Activated T-cell treated with anti-CD3 and anti-CD28 coated beads, Interleukin-2, amount 50 U/mL, for 4 hours (primary cell): ENCODE measurements around the gene FBN1. TPM values are rescaled to one million over a fixed set of nuclear protein-coding genes. Genes with fewer than 3 reads are reported as not detected.

Source experiments
- ATAC-seq, 2 donors: fragments of 200-7000 bp; cut with Tn5 transposase; one replicate each; pipeline ENCODE4 v1.10.0; 2021
- DNase-seq: peaks from one replicate; pipeline ENCODE4 v3.0.0-alpha.2; 2020
- H3K27me3 Mint-ChIP-seq: one replicate; pipeline ENCODE4 v1.8.0; 2021; ENCODE audit warnings: low read depth, mixed read lengths
- H3K36me3 Mint-ChIP-seq: one replicate; pipeline ENCODE4 v1.8.0; 2022; ENCODE audit warnings: mixed read lengths; ENCODE audit not compliant: insufficient read depth
- H3K4me1 Mint-ChIP-seq: one replicate; pipeline ENCODE4 v1.8.0; 2021; ENCODE audit warnings: low read depth, mixed read lengths
- H3K4me3 Mint-ChIP-seq: one replicate; pipeline ENCODE4 v1.8.0; 2021; ENCODE audit warnings: mild to moderate bottlenecking, moderate library complexity, mixed read lengths
- H3K9me3 Mint-ChIP-seq: one replicate; pipeline ENCODE4 v1.8.0; 2021; ENCODE audit warnings: mixed read lengths
- total RNA-seq, 3 donors: library from RNA; stranded (reverse); gene quantifications; one replicate each; pipeline ENCODE4 v1.2.1, GENCODE V29; 2021

The FBN1 gene
- total RNA-seq, 3 donors from 2014 or later: 0.22 to 0.38 (median 0.24) TPM

GRCh38 chr15:48596415-48596814, 49.1 kb downstream of the FBN1 start:
- Mint-ChIP-seq H3K4me1 (no peaks in the 10 kb centered on the region), H3K9me3 (no peaks in the 10 kb centered on the region), H3K36me3 (no peaks in the 10 kb centered on the region), H3K27me3 (no peaks in the 10 kb centered on the region), H3K4me3 (no peak overlapping the region)
- no peak for ATAC-seq
- DNase-seq: no peak

DNA sequence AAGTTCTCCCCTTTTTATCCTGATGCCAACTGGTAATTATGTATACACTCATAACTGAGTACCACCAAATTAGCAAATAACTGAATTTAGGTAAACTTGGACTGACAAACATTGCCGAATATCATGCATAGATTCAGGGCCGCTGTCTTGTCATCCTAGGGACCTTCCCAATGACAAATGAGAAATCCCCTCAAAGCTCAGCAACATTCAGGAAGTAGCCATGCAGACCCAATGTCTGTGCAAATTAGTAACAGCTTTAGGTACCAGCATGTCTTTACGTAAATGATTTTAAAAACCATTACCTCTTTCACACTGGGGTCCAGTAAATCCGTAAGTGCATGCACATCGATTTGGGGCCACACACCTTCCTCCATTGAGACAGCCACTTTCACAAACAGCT, 49.5 kb downstream of the FBN1 start:
- Mint-ChIP-seq H3K9me3 (no peaks in the 10 kb centered on the region), H3K4me1 (no peaks in the 10 kb centered on the region), H3K4me3 (no peak overlapping the region), H3K36me3 (no peaks in the 10 kb centered on the region), H3K27me3 (no peaks in the 10 kb centered on the region)
- DNase-seq (no peak), ATAC-seq (no peak)

GRCh38 chr15:48592933-48593332, 52.6 kb downstream of the FBN1 start:
- Mint-ChIP-seq H3K9me3 (no peaks in the 10 kb centered on the region), H3K4me1 (no peaks in the 10 kb centered on the region), H3K36me3 (no peaks in the 10 kb centered on the region), H3K27me3 (no peaks in the 10 kb centered on the region), H3K4me3 (no peak overlapping the region)
- ATAC-seq (no peak), DNase-seq (no peak)

DNA sequence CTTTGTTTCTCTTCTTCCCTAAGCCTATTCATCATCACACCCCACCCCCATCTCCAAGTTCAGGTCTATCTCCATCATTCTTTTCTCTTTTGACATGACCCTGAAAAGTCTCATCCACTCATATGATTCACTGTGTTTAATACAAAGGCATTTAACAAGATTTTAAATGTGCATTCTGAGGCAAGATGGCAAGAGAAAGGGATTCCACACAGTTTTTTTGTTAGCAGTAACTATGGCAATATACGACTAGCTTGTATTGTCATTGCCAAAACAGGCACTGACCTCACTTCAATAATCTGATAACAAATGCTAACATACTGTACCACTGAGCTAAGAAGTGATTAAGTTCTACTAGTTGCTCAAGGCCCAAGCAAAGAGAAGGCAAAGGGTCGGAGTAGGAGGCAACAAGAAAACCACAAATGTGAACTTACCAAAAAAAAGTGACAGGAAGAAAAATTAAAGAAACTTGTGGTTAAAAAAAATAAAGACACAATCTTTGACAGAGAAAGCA, 53.2 kb downstream of the FBN1 start:
- Mint-ChIP-seq H3K4me3 (no peak overlapping the region), H3K9me3 (no peaks in the 10 kb centered on the region), H3K27me3 (no peaks in the 10 kb centered on the region), H3K36me3 (no peaks in the 10 kb centered on the region), H3K4me1 (no peaks in the 10 kb centered on the region)
- DNase-seq (no peak), ATAC-seq (no peak)

DNA sequence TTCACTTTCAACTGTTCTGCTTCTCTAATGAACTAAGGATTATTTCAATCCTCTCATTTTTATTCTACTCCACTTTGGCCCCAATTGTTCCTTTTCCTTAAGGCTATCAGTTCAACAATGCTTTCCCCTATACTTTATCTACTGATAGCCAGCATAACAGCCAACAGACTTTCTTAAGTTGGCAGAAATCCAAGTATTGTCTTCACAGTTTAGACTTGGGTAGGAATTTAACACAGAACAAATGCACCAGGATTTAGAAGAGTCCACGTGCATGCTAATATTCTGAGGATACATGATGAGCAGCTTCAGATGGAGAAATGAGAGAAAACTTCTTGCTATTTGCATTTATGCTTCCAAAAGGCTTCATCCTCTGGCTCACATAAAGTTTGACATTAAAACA, 54.8 kb downstream of the FBN1 start:
- Mint-ChIP-seq H3K4me1 (no peaks in the 10 kb centered on the region), H3K4me3 (no peak overlapping the region), H3K9me3 (no peaks in the 10 kb centered on the region), H3K36me3 (no peaks in the 10 kb centered on the region), H3K27me3 (no peaks in the 10 kb centered on the region)
- no peak for ATAC-seq
- DNase-seq: no peak

GRCh38 chr15:48584812-48585563, 60.5 kb downstream of the FBN1 start:
- DNase-seq (no peak), ATAC-seq (no peak)
- H3K9me3 Mint-ChIP-seq: no peaks in the 10 kb centered on the region
- H3K36me3 Mint-ChIP-seq: no peaks in the 10 kb centered on the region
- no peak overlapping the region for H3K4me3 Mint-ChIP-seq
- no peaks in the 10 kb centered on the region for H3K4me1 Mint-ChIP-seq
- H3K27me3 Mint-ChIP-seq: no peaks in the 10 kb centered on the region

DNA sequence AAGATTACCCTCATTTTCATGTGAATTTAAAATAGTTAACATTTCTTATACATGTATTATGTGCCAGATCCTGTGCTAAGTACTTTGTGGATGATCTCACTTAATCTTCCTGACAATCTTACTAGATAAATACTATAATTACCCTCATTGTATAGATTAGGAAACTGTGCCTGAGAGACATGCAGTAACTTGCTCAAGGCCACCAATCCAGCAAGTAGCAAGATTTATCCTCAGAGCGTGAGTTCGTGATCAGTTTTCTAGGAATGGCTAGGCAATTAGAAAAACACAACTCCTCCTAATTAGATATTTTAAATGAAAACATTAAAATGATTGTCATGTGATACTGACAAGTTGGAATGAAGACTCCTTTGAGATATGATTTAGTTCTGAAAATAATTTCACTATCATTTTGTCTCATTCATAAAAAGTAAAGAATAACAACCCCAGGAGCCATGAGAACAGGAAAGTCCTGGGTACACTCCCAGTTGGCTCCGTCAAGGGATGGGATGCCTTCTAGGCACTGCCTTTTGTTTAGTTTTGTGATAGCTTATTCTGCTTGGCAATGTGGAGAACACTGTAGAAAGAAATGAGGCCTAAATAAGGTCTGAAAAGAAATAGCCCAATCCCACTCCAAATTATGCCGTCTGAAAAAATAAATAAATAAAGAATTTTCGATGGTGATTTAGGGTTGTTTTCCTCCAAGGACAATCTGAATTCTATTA, 61.3 kb downstream of the FBN1 start:
- Mint-ChIP-seq H3K36me3 (no peaks in the 10 kb centered on the region), H3K4me3 (no peak overlapping the region), H3K4me1 (no peaks in the 10 kb centered on the region), H3K9me3 (no peaks in the 10 kb centered on the region), H3K27me3 (no peaks in the 10 kb centered on the region)
- ATAC-seq (no peak), DNase-seq (no peak)

DNA sequence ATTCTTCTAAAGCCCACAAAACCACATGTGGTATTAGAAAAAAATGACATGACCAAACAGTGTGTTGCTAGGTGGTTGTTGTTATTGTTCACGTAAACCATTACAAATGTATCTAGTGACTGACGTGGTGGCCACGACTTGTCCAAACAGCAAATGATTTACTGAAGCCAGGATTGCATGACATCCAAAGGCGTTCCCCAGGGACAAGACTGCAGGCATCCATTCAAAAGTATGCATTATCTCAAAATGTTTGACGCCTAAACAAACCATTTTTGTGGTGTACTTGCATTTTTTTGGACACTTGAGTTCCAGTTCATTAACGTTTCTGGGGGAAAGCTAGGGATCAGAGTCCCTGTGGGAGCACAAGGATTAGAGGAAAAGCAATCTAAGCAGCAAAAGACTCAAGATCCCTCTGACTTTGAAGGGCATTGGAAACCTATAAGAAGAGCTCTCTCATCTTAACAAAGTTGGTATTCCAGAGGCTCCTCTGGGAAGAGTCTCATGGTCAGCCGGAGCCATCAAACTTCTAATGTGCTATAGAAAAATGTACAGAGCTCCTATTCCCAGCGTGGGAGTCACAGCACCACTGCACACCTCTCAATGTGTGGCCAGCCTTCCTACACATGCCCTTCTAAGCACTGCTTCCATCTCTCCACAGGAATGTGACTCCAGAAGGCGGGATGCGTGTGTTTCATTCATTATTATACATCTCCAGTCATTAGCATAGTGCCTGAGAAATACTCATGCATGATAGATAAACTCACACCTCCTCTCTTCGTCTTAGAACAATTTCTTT, 62.9 kb downstream of the FBN1 start:
- H3K4me1 Mint-ChIP-seq: no peaks in the 10 kb centered on the region
- ATAC-seq: no peak
- H3K9me3 Mint-ChIP-seq: no peaks in the 10 kb centered on the region
- H3K27me3 Mint-ChIP-seq: peaks cover 3% of the 10 kb centered on the region
- no peak overlapping the region for H3K4me3 Mint-ChIP-seq
- no peaks in the 10 kb centered on the region for H3K36me3 Mint-ChIP-seq
- DNase-seq: no peak

- Mint-ChIP-seq H3K36me3 (no peaks in the 10 kb centered on the region), H3K4me1 (no peaks in the 10 kb centered on the region), H3K4me3 (no peak overlapping the region), H3K9me3 (no peaks in the 10 kb centered on the region), H3K27me3 (peaks cover 3% of the 10 kb centered on the region)
- ATAC-seq (no peak), DNase-seq (no peak)
Measured at GRCh38 chr15:48581219-48581618, 64.3 kb downstream of the FBN1 start.

- no peak for ATAC-seq
- Mint-ChIP-seq H3K27me3 (peaks cover 3% of the 10 kb centered on the region), H3K4me3 (no peak overlapping the region), H3K9me3 (no peaks in the 10 kb centered on the region), H3K4me1 (no peaks in the 10 kb centered on the region), H3K36me3 (no peaks in the 10 kb centered on the region)
- no peak for DNase-seq
Measured at GRCh38 chr15:48580736-48581135, 64.8 kb downstream of the FBN1 start.

GRCh38 chr15:48579945-48580671, 65.4 kb downstream of the FBN1 start:
- Mint-ChIP-seq H3K4me1 (no peaks in the 10 kb centered on the region), H3K9me3 (no peaks in the 10 kb centered on the region), H3K27me3 (peaks cover 3% of the 10 kb centered on the region), H3K36me3 (no peaks in the 10 kb centered on the region), H3K4me3 (no peak overlapping the region)
- DNase-seq (no peak), ATAC-seq (no peak)

- Mint-ChIP-seq H3K9me3 (no peaks in the 10 kb centered on the region), H3K27me3 (peaks cover 3% of the 10 kb centered on the region), H3K4me3 (no peak overlapping the region), H3K36me3 (no peaks in the 10 kb centered on the region), H3K4me1 (no peaks in the 10 kb centered on the region)
- ATAC-seq (no peak), DNase-seq (no peak)
Measured at GRCh38 chr15:48578965-48579364, 66.5 kb downstream of the FBN1 start.

GRCh38 chr15:48577469-48577868, 68.0 kb downstream of the FBN1 start:
- no peaks in the 10 kb centered on the region for H3K9me3 Mint-ChIP-seq
- H3K27me3 Mint-ChIP-seq: peaks cover 3% of the 10 kb centered on the region
- ATAC-seq (no peak), DNase-seq (no peak)
- H3K36me3 Mint-ChIP-seq: no peaks in the 10 kb centered on the region
- H3K4me3 Mint-ChIP-seq: no peak overlapping the region
- H3K4me1 Mint-ChIP-seq: no peaks in the 10 kb centered on the region

GRCh38 chr15:48574187-48574586, 71.3 kb downstream of the FBN1 start:
- no peak for ATAC-seq
- Mint-ChIP-seq H3K27me3 (peaks cover 3% of the 10 kb centered on the region), H3K36me3 (no peaks in the 10 kb centered on the region), H3K4me1 (no peaks in the 10 kb centered on the region), H3K9me3 (no peaks in the 10 kb centered on the region), H3K4me3 (no peak overlapping the region)
- no peak for DNase-seq
